Stimulated activated CD4-positive, alpha-beta T cell treated with anti-CD3 and anti-CD28 coated beads, Interleukin-12 subunit alpha, Interleukin-12 subunit beta, amount 100 ng/mL, for 48 hours (primary cell): ENCODE results near the gene QKI.
"Not testable (repeated sequence)": the region's sequence is repeated elsewhere in the genome, so short reads cannot be mapped to it uniquely, and the experiment has no call there.

Experiments used
- DNase-seq, 3 donors: peaks; one replicate each; pipeline ENCODE4 v3.0.0-alpha.2; 2020; ENCODE audit warnings: low read depth in 2 of 3, low spot score in 1 of 3

QKI gene

GRCh38 chr6:163413345-163414116 is 987 bp upstream of the QKI start:
- DNase-seq, result peak; percentile 72 to 81 (median 78)

GRCh38 chr6:163414946-163415619 is 565 bp downstream of the QKI start:
- DNase-seq, result no peak

GRCh38 chr6:163415620-163416556 is 1.4 kb downstream of the QKI start:
- peak in 1 of 3 donors; percentile 31 for DNase-seq

GRCh38 chr6:163416557-163417253 is 2.2 kb downstream of the QKI start:
- peak in 1 of 3 donors; percentile 43 for DNase-seq

- DNase-seq, result no peak
Observed at GRCh38 chr6:163417595-163417994, 3.1 kb downstream of the QKI start.

- DNase-seq, result no peak
Observed at GRCh38 chr6:163418311-163419029, 4.0 kb downstream of the QKI start.

- DNase-seq, result no peak
Observed at GRCh38 chr6:163419413-163420288, 5.1 kb downstream of the QKI start.

GRCh38 chr6:163420289-163420614 is 5.7 kb downstream of the QKI start:
- DNase-seq, result no peak

GRCh38 chr6:163422550-163422949 is 8.0 kb downstream of the QKI start:
- no peak for DNase-seq

GRCh38 chr6:163423696-163424095 is 9.2 kb downstream of the QKI start:
- no peak for DNase-seq

GRCh38 chr6:163427498-163428254 is 13.2 kb downstream of the QKI start:
- no peak for DNase-seq

GRCh38 chr6:163428373-163428772 is 13.9 kb downstream of the QKI start:
- DNase-seq, result no peak

GRCh38 chr6:163429858-163430448 is 15.4 kb downstream of the QKI start:
- no peak for DNase-seq

- no peak for DNase-seq
Observed at GRCh38 chr6:163432300-163432699, 17.8 kb downstream of the QKI start.

- DNase-seq, result not testable (repeated sequence)
Observed at GRCh38 chr6:163433486-163433885, 19.0 kb downstream of the QKI start.

GRCh38 chr6:163435023-163435422 is 20.5 kb downstream of the QKI start:
- DNase-seq, result no peak

GRCh38 chr6:163436843-163437242 is 22.3 kb downstream of the QKI start:
- DNase-seq, result no peak

- no peak for DNase-seq
Observed at GRCh38 chr6:163437466-163437865, 22.9 kb downstream of the QKI start.
